GM15510 (cell line): ENCODE data around the gene ACTN2.

Source experiments
- POLR2A ChIP-seq: IDR thresholded peaks from 3 replicates; pipeline ENCODE4 v1.6.1; 2011; ENCODE audit warnings: borderline replicate concordance; ENCODE audit not compliant: insufficient read length; ENCODE audit errors: extremely low read depth

Gene ACTN2

GRCh38 chr1:236808005-236808404, 121.7 kb downstream of the ACTN2 start:
- no peak for TF ChIP-seq POLR2A

GRCh38 chr1:236808564-236809130, 122.3 kb downstream of the ACTN2 start:
- TF ChIP-seq POLR2A = no peak

GRCh38 chr1:236809148-236809547, 122.8 kb downstream of the ACTN2 start:
- no peak for TF ChIP-seq POLR2A

GRCh38 chr1:236810018-236810417, 123.7 kb downstream of the ACTN2 start:
- no peak for TF ChIP-seq POLR2A

GRCh38 chr1:236812334-236813030, 126.2 kb downstream of the ACTN2 start:
- no peak for TF ChIP-seq POLR2A
